Heart left ventricle (tissue), 16 donors: ENCODE data around the gene NFAT5. TPM values are rescaled to one million over a fixed set of nuclear protein-coding genes. Genes with fewer than 3 reads are reported as not detected.

ENCODE experiments used
- ATAC-seq, 4 donors: fragments of 200-7000 bp; cut with Tn5 transposase; one replicate each; pipeline ENCODE4 v1.9.1; 2020 to 2022; ENCODE audit warnings: moderate library complexity in 4 of 4, mild to moderate bottlenecking in 3 of 4, moderate number of reproducible peaks in 1 of 4
- DNase-seq, 5 donors: peaks; one replicate each; pipeline ENCODE4 v3.0.0-alpha.2; 2020
- H3K27ac ChIP-seq, 12 donors: fragments of 200-600 bp; sonication (generic) in 4 of 12; one replicate each; pipeline versions ENCODE4 v1.5.0 to v1.8.0; 2016 to 2022; ENCODE audit warnings: mild to moderate bottlenecking in 2 of 12
- H3K27me3 ChIP-seq, 9 donors: fragments of 200-600 bp; sonication (generic) in 2 of 9; one replicate each; pipeline versions ENCODE4 v1.5.1 to v1.8.0; 2016 to 2022; ENCODE audit warnings: mild to moderate bottlenecking in 3 of 9
- H3K36me3 ChIP-seq, 9 donors: fragments of 200-600 bp; sonication (generic) in 2 of 9; one replicate each; pipeline versions ENCODE4 v1.5.0 to v1.8.0; 2018 to 2022; ENCODE audit warnings: mild to moderate bottlenecking in 2 of 9
- H3K4me1 ChIP-seq, 12 donors: fragments of 200-600 bp; sonication (generic) in 4 of 12; one replicate each; pipeline versions ENCODE4 v1.5.0 to v1.8.0; 2016 to 2022; ENCODE audit warnings: mild to moderate bottlenecking in 3 of 12
- H3K4me3 ChIP-seq, 12 donors: fragments of 200-600 bp; sonication (generic) in 4 of 12; one replicate each; pipeline versions ENCODE4 v1.5.0 to v1.8.0; 2017 to 2022; ENCODE audit warnings: mild to moderate bottlenecking in 9 of 12, moderate library complexity in 4 of 12
- H3K9me3 ChIP-seq, 12 donors: fragments of 200-600 bp; sonication (generic) in 4 of 12; one replicate each; pipeline versions ENCODE4 v1.5.0 to v1.8.0; 2016 to 2022; ENCODE audit warnings: mild to moderate bottlenecking in 1 of 12
- POLR2A ChIP-seq, 2 donors: fragments of 450-650 bp; IDR thresholded peaks; one replicate each; pipeline ENCODE4 v1.6.1; 2017; ENCODE audit warnings: antibody characterized with exemption in 2 of 2, mild to moderate bottlenecking in 2 of 2, moderate library complexity in 2 of 2
- WGBS, 4 donors: extraction: QIAGEN DNeasy Blood & Tissue Kit in 2 of 4; methylation state at CpG; one replicate each; pipeline versions ENCODE4 v1.1.5 to v1.1.7; 2013 to 2018; 5-methylcytosine and 5-hydroxymethylcytosine counted together
- intact Hi-C, 10 donors: fragments of 100-400 bp; cut with DNase I; formaldehyde crosslinking; loops; one replicate each; pipeline versions ENCODE4 v1.11.1 to v1.14.2; 2022
- polyA plus RNA-seq, 2 donors: library from polyadenylated mRNA; stranded (reverse); fragments of 200-250 nt; gene quantifications; one replicate each; pipeline ENCODE4 v1.2.3, GENCODE V29; 2013
- total RNA-seq, 9 donors: library from RNA; depleted of rRNA in 2 of 9; stranded (reverse); fragments of >200 nt in 2 of 9; fragmentation: NEBNext Ultra II Directional in 3 of 9; extraction: Animal tissue kit (Norgen Biotek cat#: 25700) in 3 of 9; gene quantifications; one replicate each; pipeline versions ENCODE4 v1.1.0 to v1.2.4, GENCODE V29; 2016 to 2023
- TF ChIP-seq, protein P1 (sequence below), 12 donors: fragments of 200-600 bp; sonication (generic) in 4 of 12; IDR thresholded peaks; one replicate each; pipeline versions ENCODE4 v1.5.0 to v1.8.0; 2018 to 2022; ENCODE audit warnings: antibody characterized with exemption in 12 of 12, mild to moderate bottlenecking in 5 of 12
- donor health status: ischemic (EF 13 %, LVEDD 7.1; RV severe dilation, severe dysfunction).
- donor health status: healthy with polysubstance abuse.
- donor health status: DM: no; HTN: yes; CAD: no.
- donor health status: DM: no; HTN: no; CAD: no.
- donor health status: ischemic (EF 25% LVEDD 6.9; RV normal size, moderate dysfunction).
- donor health status: ischemic (EF 25% LVEDD 5.7; RV mildly dilated, moderate dysfunction).
- donor health status: healthy.
- donor health status: DM: yes; HTN: yes; CAD: no.
- donor health status: ischemic (EF 35%, LVEDD 5.7; RV mildly dilated, moderate dysfunction).
- donor health status: nonischemic (EF 11% LVEDD 7.7; RV severe dilation, severe dysfunction).
- donor health status: DM: yes; HTN: yes; CAD: no.
- donor health status: PGD.
- donor health status: ischemic (EF 29% LVEDD 5.4; RV normal size, mild dysfunction).
- donor health status: nonischemic (EF 23%, LVEDD 6.1; RV moderate dilation, normal function).

NFAT5 gene
- total and polyA plus RNA-seq, 11 donors: 4.9 to 30.5 (median 20.6) TPM

DNA sequence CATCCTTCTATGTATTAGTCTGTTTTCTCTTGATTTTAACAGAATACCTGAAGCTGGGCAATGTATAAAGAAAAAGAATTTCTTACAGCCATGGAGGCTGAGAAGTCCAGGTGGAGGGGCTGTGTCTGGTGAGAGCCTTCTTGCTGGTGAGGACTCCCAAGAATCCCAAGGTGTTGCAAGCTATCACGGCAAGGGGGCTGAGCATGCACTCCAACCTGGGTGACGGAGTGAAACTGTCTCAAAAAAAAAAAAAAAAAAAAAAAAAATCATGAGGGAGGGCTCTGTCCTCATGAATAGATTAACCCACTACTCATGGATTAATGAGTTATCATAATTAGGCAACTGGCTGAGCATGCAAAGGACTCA, 141.2 kb downstream of the NFAT5 start:
- peaks cover 0 to 67% (median 34%) of the 10 kb centered on the region in 9 donors for H3K36me3 ChIP-seq
- intact Hi-C loops: loop anchor here in 2 of 10 donors (5.0 to 10.0 kb wide), 2 partner anchors 45 to 312 kb away; partner anchors contain the start of gene NOB1 (in 1 of the 2)
- TF ChIP-seq POLR2A (IDR thresholded peaks at IDR 0.05): no peak
- TF ChIP-seq, protein P1, sequence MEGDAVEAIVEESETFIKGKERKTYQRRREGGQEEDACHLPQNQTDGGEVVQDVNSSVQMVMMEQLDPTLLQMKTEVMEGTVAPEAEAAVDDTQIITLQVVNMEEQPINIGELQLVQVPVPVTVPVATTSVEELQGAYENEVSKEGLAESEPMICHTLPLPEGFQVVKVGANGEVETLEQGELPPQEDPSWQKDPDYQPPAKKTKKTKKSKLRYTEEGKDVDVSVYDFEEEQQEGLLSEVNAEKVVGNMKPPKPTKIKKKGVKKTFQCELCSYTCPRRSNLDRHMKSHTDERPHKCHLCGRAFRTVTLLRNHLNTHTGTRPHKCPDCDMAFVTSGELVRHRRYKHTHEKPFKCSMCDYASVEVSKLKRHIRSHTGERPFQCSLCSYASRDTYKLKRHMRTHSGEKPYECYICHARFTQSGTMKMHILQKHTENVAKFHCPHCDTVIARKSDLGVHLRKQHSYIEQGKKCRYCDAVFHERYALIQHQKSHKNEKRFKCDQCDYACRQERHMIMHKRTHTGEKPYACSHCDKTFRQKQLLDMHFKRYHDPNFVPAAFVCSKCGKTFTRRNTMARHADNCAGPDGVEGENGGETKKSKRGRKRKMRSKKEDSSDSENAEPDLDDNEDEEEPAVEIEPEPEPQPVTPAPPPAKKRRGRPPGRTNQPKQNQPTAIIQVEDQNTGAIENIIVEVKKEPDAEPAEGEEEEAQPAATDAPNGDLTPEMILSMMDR (IDR thresholded peaks at IDR 0.05): no peak

DNA sequence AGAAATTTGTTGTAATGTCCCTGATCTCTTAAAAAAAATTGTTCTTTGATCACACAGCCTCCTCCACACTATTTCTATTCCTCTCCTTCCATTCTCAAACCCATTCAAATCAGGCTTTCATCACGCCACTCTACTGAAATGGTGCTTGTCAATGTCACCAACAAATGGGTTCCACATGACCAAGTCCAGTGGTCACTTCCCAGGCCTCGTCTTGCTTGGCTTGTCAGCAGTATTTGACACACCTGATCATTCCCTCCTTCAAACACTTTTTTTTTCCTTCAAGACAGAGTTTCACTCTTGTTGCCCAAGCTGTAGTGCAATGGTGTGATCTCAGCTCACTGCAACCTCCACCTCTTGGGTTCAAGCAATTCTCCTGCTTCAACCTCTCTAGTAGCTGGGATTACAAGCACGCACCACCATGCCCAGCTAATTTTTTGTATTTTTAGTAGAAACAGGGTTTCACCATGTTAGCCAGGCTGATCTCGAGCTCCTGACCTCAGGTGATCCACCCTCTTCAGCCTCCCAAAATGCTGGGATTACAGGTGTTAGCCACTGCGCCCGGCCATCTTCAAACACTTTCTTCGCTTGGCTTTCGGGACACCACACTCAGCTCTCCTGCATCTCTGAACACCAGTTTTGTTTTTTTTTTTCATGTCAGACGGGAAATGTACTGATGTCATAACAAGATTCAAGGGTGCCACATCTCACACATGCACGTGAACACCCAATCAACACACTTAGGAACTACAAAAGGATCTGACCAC, 142.3 kb downstream of the NFAT5 start:
- intact Hi-C loops: loop anchor here in 3 of 10 donors (2.0 to 10.0 kb wide), 3 partner anchors 44 to 313 kb away; partner anchors contain the start of gene NOB1 (in 2 of the 3)
- 84 to 88% (median 85%) methylated on average over 10 of the region's 10 CpGs for WGBS, 4 donors
- no peaks in the 10 kb centered on the region for H3K27me3 ChIP-seq
- no peaks in the 10 kb centered on the region for H3K9me3 ChIP-seq
- no peak overlapping the region for H3K4me3 ChIP-seq
- H3K4me1 ChIP-seq: peaks cover 0 to 9% (median 0%) of the 10 kb centered on the region in 12 donors
- TF ChIP-seq, protein P1 (IDR thresholded peaks at IDR 0.05): no peak
- TF ChIP-seq POLR2A (IDR thresholded peaks at IDR 0.05): no peak
- H3K27ac ChIP-seq: no peak overlapping the region
- H3K36me3 ChIP-seq: peaks cover 0 to 67% (median 42%) of the 10 kb centered on the region in 9 donors
- no peak for DNase-seq
- no peak for ATAC-seq

More for the DNA sequence above, 141.2 kb downstream of the NFAT5 start:
- H3K9me3 ChIP-seq: no peaks in the 10 kb centered on the region
- H3K4me3 ChIP-seq: no peak overlapping the region
- H3K4me1 ChIP-seq: peaks cover 0 to 9% (median 0%) of the 10 kb centered on the region in 12 donors
- H3K27me3 ChIP-seq: no peaks in the 10 kb centered on the region
- WGBS, 4 donors: 86 to 96% (median 92%) methylated on average over 2 of the region's 2 CpGs
- ATAC-seq (no peak), DNase-seq (no peak)
- H3K27ac ChIP-seq: no peak overlapping the region

- peak overlapping the region in 6 of 12 donors; percentile 14 to 36 (median 26) for H3K27ac ChIP-seq
- no peak for TF ChIP-seq POLR2A (IDR thresholded peaks at IDR 0.05)
- TF ChIP-seq, protein P1 (IDR thresholded peaks at IDR 0.05): peak; percentile 53 to 83 (median 70)
- DNase-seq: no peak
- no peaks in the 10 kb centered on the region for H3K27me3 ChIP-seq
- H3K4me3 ChIP-seq: no peak overlapping the region
- H3K36me3 ChIP-seq: peaks cover 0 to 67% (median 32%) of the 10 kb centered on the region in 9 donors
- no peaks in the 10 kb centered on the region for H3K9me3 ChIP-seq
- ATAC-seq: peak in 2 of 4 donors; percentile 57 to 58
- intact Hi-C loops: loop anchor here (1.0 to 10.0 kb wide), 4 partner anchors 43 to 315 kb away; partner anchors contain the start of gene NOB1 (in 10 of the 10)
- WGBS, 4 donors: 43 to 55% (median 51%) methylated on average over 5 of the region's 5 CpGs
- H3K4me1 ChIP-seq: peaks cover 0 to 9% (median 0%) of the 10 kb centered on the region in 12 donors
Observed at GRCh38 chr16:69709456-69710084, 143.8 kb downstream of the NFAT5 start.
